Body of pancreas (tissue), 4 donors: ENCODE data around the gene CFHR4.

Experiments used
- POLR2A ChIP-seq, 3 donors: fragments of 450-650 bp; IDR thresholded peaks; one replicate each; pipeline ENCODE4 v1.6.1; 2016; ENCODE audit warnings: antibody characterized with exemption in 3 of 3, mild to moderate bottlenecking in 2 of 3
- TF ChIP-seq, protein P1 (sequence below), 7 experiments: fragments of 450-650 bp in 4 of 7; fragments of 200-600 bp in 3 of 7; sonication (generic) in 3 of 7; IDR thresholded peaks; one replicate each; pipeline ENCODE4 v1.5.1; 2016 to 2019; ENCODE audit warnings: antibody characterized with exemption in 7 of 7

DNA sequence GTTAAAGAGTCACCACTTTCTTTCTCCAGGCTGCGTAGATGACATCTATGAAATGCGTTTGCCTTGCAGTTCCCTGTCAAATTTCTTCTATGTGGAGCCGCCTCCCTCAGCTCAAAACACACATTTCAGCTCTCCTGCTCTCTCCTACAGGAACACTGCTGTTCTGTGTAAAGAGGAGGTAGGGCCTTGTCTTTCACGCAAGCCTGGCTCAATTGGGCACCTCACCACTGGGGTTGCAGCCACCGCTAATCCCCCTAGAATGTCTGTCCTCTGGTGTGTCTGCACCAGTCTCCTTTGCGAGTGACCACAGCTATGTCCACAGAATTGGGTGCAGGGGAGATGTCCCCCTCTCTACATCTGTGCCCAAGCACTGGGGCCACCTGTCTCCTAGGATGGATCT is 31.8 kb upstream of the CFHR4 start:
- TF ChIP-seq, protein P1, sequence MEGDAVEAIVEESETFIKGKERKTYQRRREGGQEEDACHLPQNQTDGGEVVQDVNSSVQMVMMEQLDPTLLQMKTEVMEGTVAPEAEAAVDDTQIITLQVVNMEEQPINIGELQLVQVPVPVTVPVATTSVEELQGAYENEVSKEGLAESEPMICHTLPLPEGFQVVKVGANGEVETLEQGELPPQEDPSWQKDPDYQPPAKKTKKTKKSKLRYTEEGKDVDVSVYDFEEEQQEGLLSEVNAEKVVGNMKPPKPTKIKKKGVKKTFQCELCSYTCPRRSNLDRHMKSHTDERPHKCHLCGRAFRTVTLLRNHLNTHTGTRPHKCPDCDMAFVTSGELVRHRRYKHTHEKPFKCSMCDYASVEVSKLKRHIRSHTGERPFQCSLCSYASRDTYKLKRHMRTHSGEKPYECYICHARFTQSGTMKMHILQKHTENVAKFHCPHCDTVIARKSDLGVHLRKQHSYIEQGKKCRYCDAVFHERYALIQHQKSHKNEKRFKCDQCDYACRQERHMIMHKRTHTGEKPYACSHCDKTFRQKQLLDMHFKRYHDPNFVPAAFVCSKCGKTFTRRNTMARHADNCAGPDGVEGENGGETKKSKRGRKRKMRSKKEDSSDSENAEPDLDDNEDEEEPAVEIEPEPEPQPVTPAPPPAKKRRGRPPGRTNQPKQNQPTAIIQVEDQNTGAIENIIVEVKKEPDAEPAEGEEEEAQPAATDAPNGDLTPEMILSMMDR (IDR thresholded peaks at IDR 0.05): no peak
- no peak for TF ChIP-seq POLR2A (IDR thresholded peaks at IDR 0.05)
